Epithelial cell of esophagus (primary cell): ENCODE measurements around the gene KLHL20.
A peak's percentile ranks its signal among the peaks of the same experiment; 100 is the strongest.
"Not testable (repeated sequence)": the region's sequence is repeated elsewhere in the genome, so short reads cannot be mapped to it uniquely, and the experiment has no call there.

Source experiments
- DNase-seq: peaks from one replicate; pipeline ENCODE4 v3.0.0; 2010; ENCODE audit warnings: low read depth
- H3K4me3 ChIP-seq: 2 replicates; pipeline ENCODE4 v1.5.1; 2011; ENCODE audit warnings: mild to moderate bottlenecking, low read length, control low read depth
- TF ChIP-seq, protein P1 (sequence below): IDR thresholded peaks from 2 replicates; pipeline ENCODE4 v1.5.1; 2011; ENCODE audit warnings: low read depth, mild to moderate bottlenecking, low read length, control low read depth, inconsistent platforms; ENCODE audit not compliant: insufficient read depth; ENCODE audit errors: missing control alignments

Gene KLHL20, protein sequence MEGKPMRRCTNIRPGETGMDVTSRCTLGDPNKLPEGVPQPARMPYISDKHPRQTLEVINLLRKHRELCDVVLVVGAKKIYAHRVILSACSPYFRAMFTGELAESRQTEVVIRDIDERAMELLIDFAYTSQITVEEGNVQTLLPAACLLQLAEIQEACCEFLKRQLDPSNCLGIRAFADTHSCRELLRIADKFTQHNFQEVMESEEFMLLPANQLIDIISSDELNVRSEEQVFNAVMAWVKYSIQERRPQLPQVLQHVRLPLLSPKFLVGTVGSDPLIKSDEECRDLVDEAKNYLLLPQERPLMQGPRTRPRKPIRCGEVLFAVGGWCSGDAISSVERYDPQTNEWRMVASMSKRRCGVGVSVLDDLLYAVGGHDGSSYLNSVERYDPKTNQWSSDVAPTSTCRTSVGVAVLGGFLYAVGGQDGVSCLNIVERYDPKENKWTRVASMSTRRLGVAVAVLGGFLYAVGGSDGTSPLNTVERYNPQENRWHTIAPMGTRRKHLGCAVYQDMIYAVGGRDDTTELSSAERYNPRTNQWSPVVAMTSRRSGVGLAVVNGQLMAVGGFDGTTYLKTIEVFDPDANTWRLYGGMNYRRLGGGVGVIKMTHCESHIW

DNA sequence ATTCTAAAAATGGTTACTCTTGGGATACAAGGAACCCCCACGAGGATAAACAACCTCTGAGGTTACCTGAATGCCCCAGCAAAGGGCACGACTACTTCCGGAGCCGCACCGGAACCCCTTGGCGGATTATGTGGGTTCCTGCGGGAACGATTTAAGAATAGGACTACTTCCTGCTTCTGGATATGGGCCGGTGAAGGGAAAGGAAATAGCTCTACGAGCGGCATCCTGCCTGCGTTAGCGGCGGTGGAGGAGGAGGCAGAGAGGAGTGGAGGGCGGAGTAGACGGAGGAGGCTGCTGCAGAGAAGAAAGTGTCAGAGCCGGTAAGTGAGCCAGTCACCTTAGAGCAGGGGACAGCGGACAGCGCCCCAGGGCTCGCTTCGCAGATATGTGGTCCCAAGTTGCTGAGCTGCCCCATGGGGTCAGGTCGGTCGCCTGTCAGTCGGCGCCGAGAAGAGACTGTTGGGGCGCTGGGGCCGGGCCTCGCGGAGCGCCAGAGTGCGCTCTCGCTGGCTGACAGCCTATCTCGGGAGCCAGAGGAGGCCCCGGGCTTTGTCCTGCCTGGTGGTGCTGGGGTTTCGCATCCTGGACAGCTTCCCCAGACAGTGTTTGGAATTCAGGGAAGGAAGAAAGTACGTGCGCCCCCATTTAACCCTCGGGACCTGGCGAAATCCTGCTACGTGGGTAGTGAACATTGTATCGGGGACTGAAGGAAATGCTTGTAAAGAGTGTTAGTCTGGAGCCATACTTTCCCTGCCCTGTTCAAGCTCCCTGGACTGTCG is at the start of gene KLHL20:
TSS of gene KLHL20 (plus strand) at position 223 of the 779 bp plus-strand sequence. CDS start 1,063 bp downstream, outside the sequence.
- DNase-seq: peak; percentile 94
- peak within 1 kb of the TSS; percentile 94 for H3K4me3 ChIP-seq
- TF ChIP-seq, protein P1, sequence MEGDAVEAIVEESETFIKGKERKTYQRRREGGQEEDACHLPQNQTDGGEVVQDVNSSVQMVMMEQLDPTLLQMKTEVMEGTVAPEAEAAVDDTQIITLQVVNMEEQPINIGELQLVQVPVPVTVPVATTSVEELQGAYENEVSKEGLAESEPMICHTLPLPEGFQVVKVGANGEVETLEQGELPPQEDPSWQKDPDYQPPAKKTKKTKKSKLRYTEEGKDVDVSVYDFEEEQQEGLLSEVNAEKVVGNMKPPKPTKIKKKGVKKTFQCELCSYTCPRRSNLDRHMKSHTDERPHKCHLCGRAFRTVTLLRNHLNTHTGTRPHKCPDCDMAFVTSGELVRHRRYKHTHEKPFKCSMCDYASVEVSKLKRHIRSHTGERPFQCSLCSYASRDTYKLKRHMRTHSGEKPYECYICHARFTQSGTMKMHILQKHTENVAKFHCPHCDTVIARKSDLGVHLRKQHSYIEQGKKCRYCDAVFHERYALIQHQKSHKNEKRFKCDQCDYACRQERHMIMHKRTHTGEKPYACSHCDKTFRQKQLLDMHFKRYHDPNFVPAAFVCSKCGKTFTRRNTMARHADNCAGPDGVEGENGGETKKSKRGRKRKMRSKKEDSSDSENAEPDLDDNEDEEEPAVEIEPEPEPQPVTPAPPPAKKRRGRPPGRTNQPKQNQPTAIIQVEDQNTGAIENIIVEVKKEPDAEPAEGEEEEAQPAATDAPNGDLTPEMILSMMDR: no peak

DNA sequence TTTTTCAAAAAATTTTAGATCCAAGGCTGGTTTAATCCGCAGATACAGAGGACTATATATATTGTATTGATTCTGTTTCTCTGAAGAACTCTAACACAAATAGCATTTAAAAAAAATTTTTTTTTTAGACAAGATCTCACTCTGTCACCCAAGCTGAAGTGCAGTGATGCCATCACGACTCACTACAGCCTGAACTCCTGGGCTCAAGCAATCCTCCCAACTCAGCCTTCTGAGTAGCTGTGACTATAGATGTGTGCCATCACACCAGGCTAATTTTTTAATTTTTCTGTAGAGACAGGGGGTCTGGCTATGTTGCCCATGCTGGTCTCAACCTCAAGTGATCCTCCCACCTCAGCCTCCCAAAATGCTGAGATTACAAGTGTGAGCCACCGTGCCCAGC is 48.1 kb upstream of the KLHL20 start:
- TF ChIP-seq, protein P1: no peak

DNA sequence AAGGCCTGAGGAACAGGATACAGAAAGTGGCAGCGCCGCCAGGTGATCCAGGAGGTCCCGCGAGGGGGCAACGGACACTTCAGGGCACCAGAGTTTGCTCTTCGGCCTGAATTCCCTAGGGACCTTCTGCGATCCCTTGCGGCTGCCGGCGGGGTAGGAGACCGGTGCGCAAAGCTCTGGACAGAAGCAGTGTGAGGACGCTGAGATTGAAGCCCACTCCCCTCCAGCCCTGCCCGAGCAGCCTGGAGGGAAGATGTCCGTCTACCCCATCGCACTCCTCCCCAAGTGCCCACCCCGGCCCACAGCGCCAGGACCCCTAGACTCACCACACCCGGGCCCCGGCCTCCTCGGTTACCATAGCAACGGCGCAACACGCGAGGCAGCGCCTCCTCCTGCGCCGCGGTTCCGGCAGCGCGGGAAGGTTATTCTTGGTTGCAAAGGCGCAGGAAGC is 45.3 kb upstream of the KLHL20 start, which contains the start of gene ANKRD45:
TSS of gene ANKRD45 (minus strand) at position 361 of the 451 bp plus-strand sequence. CDS start 10,433 bp downstream, outside the sequence.
- DNase-seq: peak; percentile 40
- TF ChIP-seq, protein P1: no peak
- peak within 1 kb of the TSS; percentile 43 for H3K4me3 ChIP-seq

More for the DNA sequence above, 48.1 kb upstream of the KLHL20 start:
- no peak overlapping the region for H3K4me3 ChIP-seq
- DNase-seq: peak; percentile 78

DNA sequence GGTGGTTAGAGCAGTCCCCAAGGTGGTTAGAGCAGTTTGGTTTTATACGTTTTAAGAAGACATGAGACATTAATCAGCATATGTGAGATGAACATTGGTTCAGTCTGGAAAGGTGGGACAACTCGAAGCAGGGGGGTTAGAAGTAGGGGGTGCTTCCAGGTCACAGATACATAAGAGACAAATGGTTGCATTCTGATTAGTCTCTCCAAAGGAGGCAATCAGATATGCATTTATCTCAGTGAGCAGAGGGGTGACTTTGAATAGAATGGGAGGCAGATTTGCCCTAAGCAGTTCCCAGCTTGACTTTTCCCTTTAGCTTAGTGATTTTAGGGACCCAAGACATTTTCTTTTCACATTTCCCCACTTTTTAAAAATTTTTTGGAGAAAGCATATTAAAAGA is 40.3 kb upstream of the KLHL20 start:
- not testable (repeated sequence) for H3K4me3 ChIP-seq, DNase-seq

DNA sequence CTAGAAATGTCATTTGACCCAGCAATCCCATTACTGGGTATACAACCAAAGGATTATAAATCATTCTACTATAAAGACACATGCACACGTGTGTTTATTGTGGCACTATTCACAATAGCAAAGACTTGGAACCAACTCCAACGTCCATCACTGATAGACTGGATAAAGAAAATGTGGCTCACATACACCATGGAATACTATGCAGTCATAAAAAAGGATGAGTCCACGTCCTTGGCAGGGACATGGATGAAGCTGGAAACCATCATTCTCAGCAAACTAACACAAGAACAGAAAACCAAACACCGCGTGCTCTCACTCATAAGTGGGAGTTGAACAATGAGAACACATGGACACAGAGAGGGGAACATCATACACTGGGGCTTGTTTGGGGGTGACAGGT is 34.6 kb upstream of the KLHL20 start:
- not testable (repeated sequence) for DNase-seq, H3K4me3 ChIP-seq

DNA sequence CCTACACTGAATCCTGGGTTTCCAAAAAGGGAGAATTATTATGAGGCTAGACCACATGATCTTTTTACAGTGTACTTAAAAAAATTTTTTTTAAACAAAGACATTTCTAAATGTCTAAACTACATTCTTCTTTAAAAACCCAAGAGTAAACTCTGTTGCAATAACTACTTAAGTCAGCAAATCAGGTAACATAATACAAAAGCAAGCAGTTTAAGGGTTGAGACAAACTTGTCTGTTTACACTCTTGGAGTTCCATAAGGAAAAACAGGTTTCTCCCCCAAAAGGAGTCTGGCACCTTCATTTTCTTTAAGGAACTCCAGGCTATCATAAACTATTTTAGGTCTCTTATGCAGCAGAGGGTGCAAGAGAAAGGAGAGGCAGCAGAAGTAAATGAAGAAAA is 32.6 kb upstream of the KLHL20 start:
- no peak for DNase-seq
- H3K4me3 ChIP-seq: no peak overlapping the region
- TF ChIP-seq, protein P1: no peak

DNA sequence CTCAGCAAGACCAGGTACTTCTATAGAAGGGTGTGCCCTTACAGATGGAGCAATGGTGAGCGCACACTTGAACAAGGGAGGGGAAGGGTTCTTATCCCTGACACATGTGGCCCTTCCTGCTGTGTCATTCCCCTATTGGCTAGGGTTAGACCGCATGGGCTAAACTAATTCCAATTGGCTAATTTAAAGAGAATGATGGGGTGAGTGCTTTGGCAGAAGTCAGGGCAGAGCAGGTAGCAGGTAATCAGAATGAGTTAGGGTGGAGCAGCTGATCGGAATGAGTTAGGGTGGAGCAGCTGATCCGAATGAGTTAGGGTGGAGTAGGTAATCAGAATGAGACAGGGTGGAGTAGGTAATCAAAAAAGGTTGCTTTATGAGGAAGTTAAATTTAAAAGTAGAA is 30.9 kb upstream of the KLHL20 start:
- not testable (repeated sequence) for H3K4me3 ChIP-seq, DNase-seq

DNA sequence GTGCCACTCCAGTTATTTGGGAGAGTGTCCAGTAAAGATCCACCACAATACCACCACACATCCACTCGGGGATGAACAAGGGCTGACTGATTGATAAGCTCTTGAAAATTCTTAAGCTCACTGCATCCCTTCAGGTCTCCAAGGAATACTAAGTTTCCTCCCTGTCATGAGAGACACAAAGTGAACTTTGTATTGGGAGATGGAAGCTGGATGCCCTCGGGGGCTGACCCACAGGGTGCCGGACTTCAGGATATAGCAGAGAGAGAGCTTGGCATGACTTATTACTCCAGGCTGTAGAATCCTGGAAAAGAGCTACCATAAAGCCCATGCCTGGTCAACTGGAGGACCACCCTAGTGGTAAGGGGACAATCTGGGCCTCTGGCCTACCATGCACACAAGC is 29.7 kb upstream of the KLHL20 start:
- not testable (repeated sequence) for DNase-seq, H3K4me3 ChIP-seq
